Naive B cell (primary cell): ENCODE results near the gene ZNF107. TPM values are rescaled to one million over a fixed set of nuclear protein-coding genes. Genes with fewer than 3 reads are reported as not detected.

ENCODE experiments used
- ATAC-seq, 2 donors: fragments of 150-1000 bp; cut with Tn5 transposase; 2 replicates each; pipeline ENCODE4 v1.10.0; 2021; ENCODE audit warnings: low read depth in 2 of 2, mild to moderate bottlenecking in 2 of 2, moderate library complexity in 2 of 2
- DNase-seq: peaks from one replicate; pipeline ENCODE4 v3.0.0; 2022
- H3K27ac Mint-ChIP-seq, 6 donors: one replicate each; pipeline ENCODE4 v1.8.0; 2020 to 2022; ENCODE audit warnings: mild to moderate bottlenecking in 6 of 6, mixed read lengths in 6 of 6, moderate library complexity in 5 of 6, inconsistent platforms in 2 of 6
- H3K27me3 Mint-ChIP-seq, 3 donors: one replicate each; pipeline ENCODE4 v1.8.0; 2021 to 2022; ENCODE audit warnings: mixed read lengths in 3 of 3, mild to moderate bottlenecking in 1 of 3
- H3K36me3 Mint-ChIP-seq, 2 donors: one replicate each; pipeline ENCODE4 v1.8.0; 2020 to 2022; ENCODE audit warnings: mixed read lengths in 2 of 2, inconsistent platforms in 1 of 2, mild to moderate bottlenecking in 1 of 2
- H3K4me1 Mint-ChIP-seq, 3 donors: one replicate each; pipeline ENCODE4 v1.8.0; 2020 to 2022; ENCODE audit warnings: mixed read lengths in 3 of 3, inconsistent platforms in 1 of 3, mild to moderate bottlenecking in 1 of 3, moderate library complexity in 1 of 3
- H3K4me3 Mint-ChIP-seq, 8 donors: one replicate each; pipeline ENCODE4 v1.8.0; 2020 to 2022; ENCODE audit warnings: mild to moderate bottlenecking in 8 of 8, mixed read lengths in 8 of 8, moderate library complexity in 8 of 8, inconsistent platforms in 2 of 8
- H3K9me3 Mint-ChIP-seq, 7 donors: one replicate each; pipeline ENCODE4 v1.8.0; 2020 to 2022; ENCODE audit warnings: mixed read lengths in 7 of 7, mild to moderate bottlenecking in 5 of 7, inconsistent platforms in 2 of 7, moderate library complexity in 1 of 7
- polyA plus RNA-seq, 6 donors: library from polyadenylated mRNA; unstranded; fragments of 300-500 nt; fragmentation: Illumina TruSeq; gene quantifications; one replicate each; pipeline ENCODE4 v1.2.3, GENCODE V29; 2021; ENCODE audit warnings: low read depth in 6 of 6

ZNF107 gene
- polyA plus RNA-seq = 10 to 100 TPM; 13.6 to 37.3 (median 23.6) TPM

GRCh38 chr7:64665980-64666662 lies at the start of gene ZNF107:
Gene ZNF107, plus strand, starts transcription at chr7:64666133. Its CDS starts 150 bp downstream, at chr7:64666283.
- Mint-ChIP-seq H3K36me3 (peaks cover 14 to 26% of the 10 kb centered on the region in 2 donors), H3K9me3 (peaks cover 0 to 9% (median 4%) of the 10 kb centered on the region in 7 donors), H3K27me3 (no peaks in the 10 kb centered on the region), H3K27ac (peak within 1 kb of the TSS; percentile 95 to 98 (median 97)), H3K4me1 (peaks cover 37 to 62% (median 43%) of the 10 kb centered on the region in 3 donors), H3K4me3 (peak within 1 kb of the TSS; percentile 96 to 100 (median 98))
- ATAC-seq (peak; percentile 92 to 95), DNase-seq (peak; percentile 84)

GRCh38 chr7:64618785-64619456 lies 47.0 kb upstream of the ZNF107 start:
- H3K4me1 Mint-ChIP-seq = no peaks in the 10 kb centered on the region
- H3K27ac Mint-ChIP-seq = no peak overlapping the region
- H3K4me3 Mint-ChIP-seq = no peak overlapping the region
- H3K9me3 Mint-ChIP-seq = peaks cover 0 to 38% (median 33%) of the 10 kb centered on the region in 7 donors
- H3K27me3 Mint-ChIP-seq = no peaks in the 10 kb centered on the region
- H3K36me3 Mint-ChIP-seq = peaks cover 6 to 8% of the 10 kb centered on the region in 2 donors
- ATAC-seq = no peak
- DNase-seq = peak; percentile 36

GRCh38 chr7:64619705-64620104 lies 46.2 kb upstream of the ZNF107 start:
- Mint-ChIP-seq H3K27ac (no peak overlapping the region), H3K36me3 (peaks cover 6 to 8% of the 10 kb centered on the region in 2 donors), H3K27me3 (no peaks in the 10 kb centered on the region), H3K4me1 (no peaks in the 10 kb centered on the region), H3K4me3 (no peak overlapping the region), H3K9me3 (peaks cover 0 to 38% (median 33%) of the 10 kb centered on the region in 7 donors)
- no peak for ATAC-seq
- DNase-seq = no peak

GRCh38 chr7:64621656-64622055 lies 44.3 kb upstream of the ZNF107 start:
- peaks cover 0 to 38% (median 30%) of the 10 kb centered on the region in 7 donors for H3K9me3 Mint-ChIP-seq
- H3K36me3 Mint-ChIP-seq = peaks cover 6 to 8% of the 10 kb centered on the region in 2 donors
- no peak overlapping the region for H3K4me3 Mint-ChIP-seq
- no peaks in the 10 kb centered on the region for H3K4me1 Mint-ChIP-seq
- ATAC-seq = no peak
- no peak overlapping the region for H3K27ac Mint-ChIP-seq
- no peak for DNase-seq
- H3K27me3 Mint-ChIP-seq = no peaks in the 10 kb centered on the region

- no peak overlapping the region for H3K4me3 Mint-ChIP-seq
- H3K9me3 Mint-ChIP-seq = peaks cover 0 to 18% (median 13%) of the 10 kb centered on the region in 7 donors
- no peaks in the 10 kb centered on the region for H3K4me1 Mint-ChIP-seq
- DNase-seq = no peak
- H3K36me3 Mint-ChIP-seq = no peaks in the 10 kb centered on the region
- no peaks in the 10 kb centered on the region for H3K27me3 Mint-ChIP-seq
- ATAC-seq = no peak
- no peak overlapping the region for H3K27ac Mint-ChIP-seq
Measured at GRCh38 chr7:64625114-64626082, 40.5 kb upstream of the ZNF107 start.

GRCh38 chr7:64626083-64626469 lies 39.9 kb upstream of the ZNF107 start:
- Mint-ChIP-seq H3K27me3 (no peaks in the 10 kb centered on the region), H3K4me1 (no peaks in the 10 kb centered on the region), H3K27ac (no peak overlapping the region)

GRCh38 chr7:64626557-64626956 lies 39.4 kb upstream of the ZNF107 start:
- no peak overlapping the region for H3K4me3 Mint-ChIP-seq
- no peaks in the 10 kb centered on the region for H3K4me1 Mint-ChIP-seq
- no peaks in the 10 kb centered on the region for H3K27me3 Mint-ChIP-seq
- DNase-seq = no peak
- no peak overlapping the region for H3K27ac Mint-ChIP-seq
- ATAC-seq = no peak
- H3K36me3 Mint-ChIP-seq = no peaks in the 10 kb centered on the region
- H3K9me3 Mint-ChIP-seq = peaks cover 0 to 8% (median 6%) of the 10 kb centered on the region in 7 donors

More at GRCh38 chr7:64626083-64626469, 39.9 kb upstream of the ZNF107 start:
- ATAC-seq (no peak), DNase-seq (no peak)
- Mint-ChIP-seq H3K4me3 (no peak overlapping the region), H3K9me3 (peaks cover 0 to 12% (median 9%) of the 10 kb centered on the region in 7 donors), H3K36me3 (no peaks in the 10 kb centered on the region)

GRCh38 chr7:64628192-64628591 lies 37.7 kb upstream of the ZNF107 start:
- no peak overlapping the region for H3K27ac Mint-ChIP-seq
- H3K36me3 Mint-ChIP-seq = no peaks in the 10 kb centered on the region
- H3K4me3 Mint-ChIP-seq = no peak overlapping the region
- no peak for ATAC-seq
- H3K4me1 Mint-ChIP-seq = no peaks in the 10 kb centered on the region
- DNase-seq = no peak
- peaks cover 0 to 2% (median 0%) of the 10 kb centered on the region in 7 donors for H3K9me3 Mint-ChIP-seq
- no peaks in the 10 kb centered on the region for H3K27me3 Mint-ChIP-seq

GRCh38 chr7:64628721-64629120 lies 37.2 kb upstream of the ZNF107 start:
- no peaks in the 10 kb centered on the region for H3K27me3 Mint-ChIP-seq
- no peak overlapping the region for H3K4me3 Mint-ChIP-seq
- no peak overlapping the region for H3K27ac Mint-ChIP-seq
- peaks cover 0 to 2% (median 0%) of the 10 kb centered on the region in 7 donors for H3K9me3 Mint-ChIP-seq
- no peak for ATAC-seq
- no peak for DNase-seq
- H3K4me1 Mint-ChIP-seq = no peaks in the 10 kb centered on the region
- no peaks in the 10 kb centered on the region for H3K36me3 Mint-ChIP-seq

GRCh38 chr7:64630496-64630895 lies 35.4 kb upstream of the ZNF107 start:
- H3K27me3 Mint-ChIP-seq = no peaks in the 10 kb centered on the region
- DNase-seq (no peak), ATAC-seq (no peak)
- no peaks in the 10 kb centered on the region for H3K36me3 Mint-ChIP-seq
- peaks cover 0 to 4% (median 0%) of the 10 kb centered on the region in 7 donors for H3K9me3 Mint-ChIP-seq
- H3K4me1 Mint-ChIP-seq = no peaks in the 10 kb centered on the region
- H3K27ac Mint-ChIP-seq = no peak overlapping the region
- no peak overlapping the region for H3K4me3 Mint-ChIP-seq

GRCh38 chr7:64632029-64632428 lies 33.9 kb upstream of the ZNF107 start:
- DNase-seq = no peak
- no peak for ATAC-seq
- Mint-ChIP-seq H3K27ac (no peak overlapping the region), H3K4me1 (no peaks in the 10 kb centered on the region), H3K9me3 (peaks cover 0 to 4% (median 0%) of the 10 kb centered on the region in 7 donors), H3K4me3 (no peak overlapping the region), H3K36me3 (no peaks in the 10 kb centered on the region), H3K27me3 (no peaks in the 10 kb centered on the region)

- ATAC-seq = no peak
- Mint-ChIP-seq H3K27me3 (no peaks in the 10 kb centered on the region), H3K4me1 (no peaks in the 10 kb centered on the region), H3K27ac (no peak overlapping the region), H3K9me3 (peaks cover 0 to 4% (median 0%) of the 10 kb centered on the region in 7 donors), H3K4me3 (no peak overlapping the region), H3K36me3 (no peaks in the 10 kb centered on the region)
- no peak for DNase-seq
Measured at GRCh38 chr7:64633401-64633800, 32.5 kb upstream of the ZNF107 start.

- H3K27ac Mint-ChIP-seq = peak overlapping the region in 1 of 6 donors; percentile 31
- ATAC-seq = no peak
Measured at GRCh38 chr7:64634406-64635062, 31.4 kb upstream of the ZNF107 start.

More at GRCh38 chr7:64634406-64635062, 31.4 kb upstream of the ZNF107 start:
- no peaks in the 10 kb centered on the region for H3K27me3 Mint-ChIP-seq
- H3K4me3 Mint-ChIP-seq = no peak overlapping the region
- H3K9me3 Mint-ChIP-seq = peaks cover 0 to 2% (median 0%) of the 10 kb centered on the region in 7 donors
- H3K4me1 Mint-ChIP-seq = no peaks in the 10 kb centered on the region
- DNase-seq = no peak
- H3K36me3 Mint-ChIP-seq = no peaks in the 10 kb centered on the region
